Loucy (cell line): ENCODE results near the gene PIP.
"Not testable (repeated sequence)": the region's sequence is repeated elsewhere in the genome, so short reads cannot be mapped to it uniquely, and the experiment has no call there.

Source experiments
- H2AFZ ChIP-seq: fragments of 200-600 bp; sonication (generic); 2 replicates; pipeline ENCODE4 v1.6.0; 2016; ENCODE audit warnings: antibody characterized with exemption, mild to moderate bottlenecking, low read length, moderate library complexity
- H3F3A ChIP-seq: fragments of 200-600 bp; 2 replicates; pipeline ENCODE4 v1.6.0; 2016; ENCODE audit warnings: antibody characterized with exemption, low read depth, mild to moderate bottlenecking
- H3K27me3 ChIP-seq: fragments of 200-600 bp; sonication (generic); 2 replicates; pipeline ENCODE4 v1.6.1; 2014; ENCODE audit warnings: low read length, mild to moderate bottlenecking; ENCODE audit not compliant: insufficient read depth, poor library complexity, severe bottlenecking
- H3K36me3 ChIP-seq: fragments of 200-600 bp; sonication (generic); 2 replicates; pipeline ENCODE4 v1.6.1; 2016; ENCODE audit warnings: low read length; ENCODE audit not compliant: insufficient read depth
- H3K4me1 ChIP-seq: fragments of 200-600 bp; sonication (generic); 2 replicates; pipeline ENCODE4 v1.5.1; 2014; ENCODE audit warnings: low read length, mild to moderate bottlenecking; ENCODE audit not compliant: insufficient read depth, poor library complexity, severe bottlenecking
- H3K4me2 ChIP-seq: fragments of 200-600 bp; sonication (generic); 2 replicates; pipeline ENCODE4 v1.6.0; 2014; ENCODE audit warnings: antibody characterized with exemption, low read length, low read depth, mild to moderate bottlenecking; ENCODE audit not compliant: poor library complexity, severe bottlenecking
- H3K4me3 ChIP-seq: fragments of 200-600 bp; sonication (generic); 2 replicates; pipeline ENCODE4 v1.5.1; 2014; ENCODE audit warnings: low read length, mild to moderate bottlenecking, mixed read lengths; ENCODE audit not compliant: poor library complexity, severe bottlenecking
- H3K79me2 ChIP-seq: fragments of 200-600 bp; sonication (generic); 2 replicates; pipeline ENCODE4 v1.6.1; 2014; ENCODE audit warnings: low read length; ENCODE audit not compliant: insufficient read depth
- H3K9ac ChIP-seq: fragments of 200-600 bp; sonication (generic); 2 replicates; pipeline ENCODE4 v1.6.0; 2014; ENCODE audit warnings: mild to moderate bottlenecking, low read depth, low read length, moderate library complexity; ENCODE audit not compliant: poor library complexity, severe bottlenecking
- H3K9me2 ChIP-seq: fragments of 200-600 bp; sonication (generic); replicated peaks from 2 replicates; pipeline ENCODE4 v1.6.1; 2016; ENCODE audit warnings: low read depth, low read length, mixed read lengths
- H3K9me3 ChIP-seq: fragments of 200-600 bp; sonication (generic); 2 replicates; pipeline ENCODE4 v1.6.1; 2014; ENCODE audit warnings: mild to moderate bottlenecking, antibody characterized with exemption, low read length, low read depth; ENCODE audit not compliant: insufficient read depth
- H4K20me1 ChIP-seq: fragments of 200-600 bp; sonication (generic); 2 replicates; pipeline ENCODE4 v1.6.0; 2014; ENCODE audit warnings: antibody characterized with exemption, low read length, mild to moderate bottlenecking; ENCODE audit not compliant: insufficient read depth, poor library complexity, severe bottlenecking
- EZH2phosphoT487 ChIP-seq: fragments of 200-600 bp; IDR thresholded peaks from 2 replicates; pipeline ENCODE4 v1.6.1; 2018; ENCODE audit warnings: antibody characterized with exemption, mild to moderate bottlenecking, moderate library complexity, borderline replicate concordance
- TF ChIP-seq, protein P1 (sequence below): fragments of 200-600 bp; sonication (generic); conservative IDR thresholded peaks from 2 replicates; pipeline ENCODE4 v1.5.1; 2014; ENCODE audit warnings: mild to moderate bottlenecking, antibody characterized with exemption, low read length

Gene PIP

DNA sequence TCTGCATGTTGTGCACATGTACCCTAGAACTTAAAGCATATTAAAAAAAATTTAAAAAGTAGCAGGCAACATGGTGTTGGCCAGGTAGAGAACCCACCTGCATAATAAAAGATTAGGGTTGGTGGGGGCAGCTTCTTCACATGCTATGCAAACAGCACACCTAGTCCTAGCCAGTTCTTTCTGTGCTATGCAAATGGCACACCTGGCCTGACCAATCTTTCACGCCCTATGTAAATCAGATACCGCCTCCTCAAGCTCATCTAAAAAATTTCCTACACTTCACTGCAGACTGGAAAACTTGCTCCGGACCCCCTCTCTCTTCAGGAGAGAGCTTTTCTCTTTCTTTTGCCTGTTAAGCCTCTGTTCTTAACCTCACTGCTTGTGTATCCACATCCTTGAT, 14.5 kb upstream of the PIP start:
- Histone ChIP-seq H4K20me1 (no peaks in the 10 kb centered on the region), H3K4me2 (no peak overlapping the region), H3K4me1 (no peaks in the 10 kb centered on the region), H3K79me2 (no peaks in the 10 kb centered on the region), H3K9me2 (no peaks in the 10 kb centered on the region), H3K36me3 (no peaks in the 10 kb centered on the region), H3K27me3 (no peaks in the 10 kb centered on the region), H3K9me3 (peaks cover 5% of the 10 kb centered on the region), H2AFZ (no peak overlapping the region), H3F3A (no peaks in the 10 kb centered on the region), H3K9ac (no peak overlapping the region), H3K4me3 (no peak overlapping the region)
- TF ChIP-seq, protein P1, sequence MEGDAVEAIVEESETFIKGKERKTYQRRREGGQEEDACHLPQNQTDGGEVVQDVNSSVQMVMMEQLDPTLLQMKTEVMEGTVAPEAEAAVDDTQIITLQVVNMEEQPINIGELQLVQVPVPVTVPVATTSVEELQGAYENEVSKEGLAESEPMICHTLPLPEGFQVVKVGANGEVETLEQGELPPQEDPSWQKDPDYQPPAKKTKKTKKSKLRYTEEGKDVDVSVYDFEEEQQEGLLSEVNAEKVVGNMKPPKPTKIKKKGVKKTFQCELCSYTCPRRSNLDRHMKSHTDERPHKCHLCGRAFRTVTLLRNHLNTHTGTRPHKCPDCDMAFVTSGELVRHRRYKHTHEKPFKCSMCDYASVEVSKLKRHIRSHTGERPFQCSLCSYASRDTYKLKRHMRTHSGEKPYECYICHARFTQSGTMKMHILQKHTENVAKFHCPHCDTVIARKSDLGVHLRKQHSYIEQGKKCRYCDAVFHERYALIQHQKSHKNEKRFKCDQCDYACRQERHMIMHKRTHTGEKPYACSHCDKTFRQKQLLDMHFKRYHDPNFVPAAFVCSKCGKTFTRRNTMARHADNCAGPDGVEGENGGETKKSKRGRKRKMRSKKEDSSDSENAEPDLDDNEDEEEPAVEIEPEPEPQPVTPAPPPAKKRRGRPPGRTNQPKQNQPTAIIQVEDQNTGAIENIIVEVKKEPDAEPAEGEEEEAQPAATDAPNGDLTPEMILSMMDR, result no peak
- no peak for TF ChIP-seq EZH2phosphoT487

DNA sequence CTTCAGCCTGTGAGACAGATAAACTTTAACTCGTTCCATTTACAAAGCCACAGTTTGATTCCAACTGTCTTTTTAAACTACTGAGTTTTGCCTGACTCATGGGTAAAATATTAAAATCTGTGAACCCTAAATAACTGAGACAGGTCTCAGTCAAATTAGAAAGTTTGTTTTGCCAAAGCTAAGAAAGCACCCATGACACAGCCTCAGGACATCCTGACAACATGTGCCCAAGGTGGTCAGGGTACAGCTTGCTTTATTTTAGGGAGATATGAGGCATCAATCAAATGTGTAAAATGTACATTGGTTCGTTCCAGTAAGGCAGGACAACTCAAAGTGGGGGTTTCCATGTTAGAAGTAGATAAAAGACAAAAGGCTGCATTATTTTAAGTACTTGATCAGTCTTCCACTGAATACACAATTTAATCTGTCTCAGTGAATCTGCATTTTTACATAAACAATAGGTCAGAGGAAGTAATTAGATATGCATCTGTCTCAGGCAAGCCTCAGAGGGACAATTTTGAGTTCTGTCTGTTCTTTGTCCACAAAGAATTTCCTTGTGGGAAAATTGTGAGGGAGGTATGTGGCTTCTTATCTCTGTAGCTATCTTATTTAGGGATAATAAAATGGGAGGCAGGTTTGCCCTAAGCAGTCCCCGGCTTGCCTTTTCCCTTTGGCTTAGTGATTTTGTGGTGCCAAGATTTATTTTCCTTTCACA, 11.0 kb upstream of the PIP start:
- Histone ChIP-seq H3K79me2 (no peaks in the 10 kb centered on the region), H3K4me3 (no peak overlapping the region), H2AFZ (no peak overlapping the region), H3K27me3 (no peaks in the 10 kb centered on the region), H4K20me1 (no peaks in the 10 kb centered on the region), H3K4me2 (no peak overlapping the region), H3K4me1 (no peaks in the 10 kb centered on the region), H3K9ac (no peak overlapping the region), H3K36me3 (no peaks in the 10 kb centered on the region), H3K9me2 (no peaks in the 10 kb centered on the region), H3K9me3 (no peaks in the 10 kb centered on the region; the same call in 1 of the 2 replicates), H3F3A (no peaks in the 10 kb centered on the region)
- TF ChIP-seq EZH2phosphoT487, result no peak
- TF ChIP-seq, protein P1, result no peak

DNA sequence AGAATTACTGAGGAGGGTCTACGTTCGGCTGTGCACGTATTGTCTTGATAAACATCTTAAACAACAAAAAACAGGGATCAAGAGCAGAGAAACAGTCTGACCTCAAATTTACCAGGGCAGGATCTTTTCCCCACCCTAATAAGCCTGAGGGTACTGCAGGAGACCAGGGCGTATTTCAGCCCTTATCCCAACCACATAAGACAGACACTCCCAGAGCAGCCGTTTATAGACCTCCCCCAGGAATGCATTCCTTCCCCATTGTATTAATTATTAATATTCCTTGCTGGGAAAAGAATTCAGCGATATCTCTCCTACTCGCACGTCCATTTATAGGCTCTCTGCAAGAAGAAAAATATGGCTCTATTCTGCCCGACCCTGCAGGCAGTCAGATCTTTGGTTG, 8.6 kb upstream of the PIP start:
- not testable (repeated sequence) for H3K4me2 ChIP-seq, H3K79me2 ChIP-seq, H3K36me3 ChIP-seq, H4K20me1 ChIP-seq, H3K9ac ChIP-seq, H3K9me2 ChIP-seq, H3K4me1 ChIP-seq, H3F3A ChIP-seq, H3K4me3 ChIP-seq, H3K9me3 ChIP-seq, H3K27me3 ChIP-seq, H2AFZ ChIP-seq

DNA sequence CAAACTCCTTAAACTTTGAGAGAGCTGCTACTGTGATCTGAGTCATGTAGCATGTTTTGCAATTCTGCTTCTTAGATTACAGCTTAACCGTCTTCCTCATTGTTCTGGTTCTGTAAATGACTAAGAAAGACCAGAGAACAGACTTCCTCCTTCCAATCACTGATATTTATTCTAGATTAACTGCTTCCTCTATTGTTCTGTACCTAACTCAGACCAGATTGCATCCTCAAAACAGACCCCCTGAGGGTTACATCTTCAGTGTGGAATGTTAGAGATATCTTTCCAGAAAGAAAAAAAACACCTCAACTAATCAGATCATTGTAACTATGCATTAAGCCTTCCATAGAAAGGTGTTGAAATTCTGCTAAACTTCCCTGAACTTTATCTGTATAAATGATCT, 5.7 kb upstream of the PIP start:
- Histone ChIP-seq H4K20me1 (no peaks in the 10 kb centered on the region), H3K79me2 (no peaks in the 10 kb centered on the region), H3K4me1 (peaks cover 3% of the 10 kb centered on the region), H3K9me3 (no peaks in the 10 kb centered on the region; the same call in 1 of the 2 replicates), H3K4me3 (no peak overlapping the region), H3K9ac (no peak overlapping the region), H3F3A (no peaks in the 10 kb centered on the region), H2AFZ (no peak overlapping the region), H3K27me3 (no peaks in the 10 kb centered on the region), H3K36me3 (no peaks in the 10 kb centered on the region), H3K4me2 (no peak overlapping the region), H3K9me2 (no peaks in the 10 kb centered on the region)
- TF ChIP-seq EZH2phosphoT487, result no peak
- TF ChIP-seq, protein P1, result no peak
